GM19455 (cell line): Measurements from ENCODE around the gene CPXM2.

ENCODE experiments used
- ATAC-seq: cut with Tn5 transposase; IDR thresholded peaks from one replicate; pipeline ENCODE4 v1.9.1; 2021; ENCODE audit not compliant: unreplicated experiment

Gene CPXM2

GRCh38 chr10:123778719-123779517 lies 112.7 kb downstream of the CPXM2 start:
- no peak for ATAC-seq

DNA sequence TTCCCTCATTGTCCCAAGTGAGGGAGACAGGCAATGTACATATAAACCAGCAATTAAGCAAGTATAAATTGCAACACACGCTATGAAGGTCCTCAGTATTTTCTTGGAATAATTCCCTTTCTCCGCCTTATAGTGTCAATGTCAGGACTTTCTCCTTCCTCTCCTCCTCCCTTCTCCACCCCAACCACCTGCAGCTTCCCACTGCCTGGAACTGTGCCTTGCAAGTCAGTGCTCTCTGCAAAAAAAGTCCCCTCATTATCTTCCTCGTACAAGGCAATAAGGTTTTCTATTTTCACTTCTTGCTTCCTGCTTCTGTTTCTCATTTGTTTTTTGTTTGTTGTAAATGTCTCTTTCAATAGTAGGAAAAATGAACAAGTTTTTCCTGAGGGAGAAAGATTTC lies 113.7 kb downstream of the CPXM2 start:
- ATAC-seq: no peak

GRCh38 chr10:123774132-123774742 lies 117.4 kb downstream of the CPXM2 start:
- no peak for ATAC-seq

- no peak for ATAC-seq
These were observed 118.7 kb downstream of the CPXM2 start for GRCh38 chr10:123772645-123773508.

GRCh38 chr10:123771877-123772644 lies 119.5 kb downstream of the CPXM2 start:
- no peak for ATAC-seq

GRCh38 chr10:123769647-123770046 lies 122.0 kb downstream of the CPXM2 start:
- no peak for ATAC-seq

DNA sequence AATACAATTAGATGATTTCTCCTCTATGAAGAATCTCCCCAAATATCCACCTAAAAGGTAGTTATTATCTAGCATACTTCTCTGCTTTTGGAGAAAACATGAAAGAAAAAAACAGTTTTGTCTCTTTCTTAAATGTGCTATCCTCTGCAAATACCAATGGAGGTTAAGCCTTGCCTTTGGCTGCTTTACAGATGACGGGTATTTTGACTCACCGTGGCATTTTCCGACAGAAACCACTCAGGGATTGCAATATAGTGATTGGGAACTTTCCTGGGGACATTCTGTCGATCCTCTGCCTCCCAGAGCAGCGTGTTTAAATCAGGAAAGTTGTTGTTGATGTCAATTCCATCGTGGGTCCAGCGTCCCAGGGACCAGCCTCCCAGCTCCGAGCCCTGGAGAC lies 124.8 kb downstream of the CPXM2 start:
- no peak for ATAC-seq

DNA sequence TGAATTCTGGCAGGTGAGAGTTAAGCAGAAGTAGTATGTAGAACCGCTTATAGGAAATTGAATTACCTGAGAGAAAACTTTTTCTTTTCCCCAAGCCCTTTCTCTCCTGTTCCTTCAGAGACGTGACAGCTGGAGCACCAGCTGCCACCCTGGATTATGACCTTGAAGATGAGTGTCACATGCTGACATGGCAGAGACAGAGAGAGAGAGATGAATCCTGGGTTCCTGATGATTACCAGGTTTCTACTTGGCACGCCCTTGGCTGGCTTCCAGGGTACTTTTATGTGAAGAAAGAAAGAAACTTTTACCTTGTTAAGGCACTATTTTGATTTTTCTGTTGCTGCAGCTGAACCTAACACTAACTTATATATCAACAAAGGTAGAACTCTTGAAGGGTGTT lies 125.6 kb downstream of the CPXM2 start:
- no peak for ATAC-seq

DNA sequence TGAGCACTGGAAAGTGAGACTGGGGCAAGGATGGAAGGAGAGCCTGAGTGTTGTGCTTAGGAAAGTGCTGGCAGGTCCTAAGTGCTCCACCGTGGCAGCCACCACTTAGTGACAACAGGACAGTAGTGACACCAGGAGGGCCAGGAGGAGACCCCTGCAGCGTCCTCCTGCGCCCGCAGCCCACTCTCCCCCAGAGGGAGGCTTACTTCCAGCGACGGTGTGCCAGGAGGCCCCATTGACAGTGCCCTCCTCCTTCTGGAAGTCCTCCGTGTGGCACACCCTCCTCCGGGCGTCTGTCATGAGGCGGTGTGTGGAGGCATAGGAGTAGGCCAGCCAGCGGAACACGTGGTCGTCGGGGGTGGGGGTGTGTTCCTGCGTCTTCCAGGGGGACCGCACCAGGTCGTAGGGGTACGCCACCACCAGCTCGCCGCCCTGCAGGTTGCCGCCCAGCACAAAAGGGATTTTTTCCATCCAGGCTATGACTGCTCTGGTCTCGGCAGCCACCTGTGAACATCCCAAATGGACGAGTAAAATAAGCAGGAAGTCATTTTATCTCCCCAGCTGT lies 129.9 kb downstream of the CPXM2 start:
- ATAC-seq: no peak

GRCh38 chr10:123761038-123761428 lies 130.6 kb downstream of the CPXM2 start:
- ATAC-seq: no peak

- ATAC-seq: no peak
These were observed 131.1 kb downstream of the CPXM2 start for GRCh38 chr10:123760356-123761037.

- ATAC-seq: no peak
These were observed 132.0 kb downstream of the CPXM2 start for GRCh38 chr10:123759501-123760031.

DNA sequence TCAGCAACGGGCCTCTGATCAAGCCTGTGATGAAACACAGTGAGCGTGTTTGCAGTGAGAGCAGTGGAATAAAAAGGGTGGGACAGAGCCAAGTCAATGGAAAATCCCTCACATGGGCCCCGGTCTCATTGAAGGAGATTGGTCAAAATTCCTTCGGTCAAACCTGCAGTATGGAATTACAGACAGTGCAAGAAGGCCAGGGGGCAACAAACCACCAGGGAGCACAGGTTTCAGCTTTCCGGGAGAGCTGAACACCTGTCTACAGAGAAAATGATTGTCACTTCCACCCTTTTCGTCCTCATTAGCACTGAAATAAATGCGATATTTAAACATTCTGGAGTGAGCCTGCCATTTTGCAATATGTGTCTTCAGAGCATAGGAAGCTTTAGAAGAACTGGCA lies 132.6 kb downstream of the CPXM2 start:
- no peak for ATAC-seq

- no peak for ATAC-seq
These were observed 133.8 kb downstream of the CPXM2 start for GRCh38 chr10:123757853-123758252.

DNA sequence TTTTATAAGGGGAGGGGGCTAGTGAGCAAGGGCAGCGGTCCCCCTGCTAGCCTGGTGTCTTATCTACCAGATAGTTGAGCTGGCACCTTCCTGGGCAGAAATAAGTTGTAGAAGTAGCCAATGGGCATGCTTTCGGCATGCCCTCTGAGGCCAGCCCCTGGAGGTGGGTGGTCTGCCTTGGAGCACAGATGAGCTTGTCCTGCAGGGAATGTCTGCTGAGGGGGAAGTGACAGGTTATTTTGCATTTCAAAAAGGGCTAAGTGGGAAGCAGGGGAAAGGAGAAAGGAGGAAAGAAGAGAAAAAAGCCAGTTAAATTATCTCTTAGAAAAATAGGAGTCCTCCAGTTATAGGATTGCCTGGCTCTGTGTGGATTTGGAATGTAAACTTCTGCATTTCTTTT lies 136.5 kb downstream of the CPXM2 start:
- ATAC-seq: no peak

- no peak for ATAC-seq
These were observed 137.5 kb downstream of the CPXM2 start for GRCh38 chr10:123754123-123754522.

DNA sequence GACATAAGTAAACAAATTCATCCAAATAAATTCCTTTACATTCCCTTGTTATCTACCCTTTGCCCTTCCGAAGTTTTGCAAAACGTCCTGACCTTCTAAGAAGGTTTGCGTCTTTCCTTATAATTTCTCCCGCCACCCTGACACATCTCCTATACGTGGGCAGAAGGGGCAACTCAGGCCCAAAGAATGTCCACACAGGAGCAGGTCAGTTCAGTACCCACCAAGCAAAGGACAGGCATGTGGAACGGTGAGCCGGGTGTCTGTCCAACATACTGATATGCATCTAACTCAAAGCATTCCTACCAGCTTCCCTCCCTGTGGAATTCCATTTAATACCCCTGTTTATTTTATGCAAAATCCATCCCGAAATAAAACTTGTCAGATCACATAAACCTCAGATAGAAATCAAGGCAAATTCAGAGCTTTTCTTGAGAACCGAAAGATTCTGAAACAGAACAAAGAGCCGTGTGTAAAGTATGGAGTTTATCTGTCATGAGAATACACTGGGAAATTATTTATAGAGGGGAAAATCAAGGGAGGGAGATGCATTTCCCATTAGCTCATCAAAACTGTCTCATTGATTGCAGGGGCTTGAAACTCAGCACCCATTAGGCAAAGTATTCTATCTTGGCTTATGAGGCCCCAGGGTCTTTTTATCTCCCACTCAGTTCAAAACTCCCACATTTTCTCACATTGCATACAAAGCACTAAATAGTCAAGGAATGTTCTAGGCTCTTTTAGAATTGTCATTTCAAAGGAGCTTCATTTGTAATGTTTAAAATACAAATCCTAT lies 140.1 kb downstream of the CPXM2 start:
- no peak for ATAC-seq

- no peak for ATAC-seq
These were observed 140.7 kb downstream of the CPXM2 start for GRCh38 chr10:123750901-123751300.

GRCh38 chr10:123748711-123749110 lies 142.9 kb downstream of the CPXM2 start:
- no peak for ATAC-seq
